ENCODE results near the gene LYST.
"Not testable (repeated sequence)": the region's sequence is repeated elsewhere in the genome, so short reads cannot be mapped to it uniquely, and the experiment has no call there.

The LYST gene

DNA sequence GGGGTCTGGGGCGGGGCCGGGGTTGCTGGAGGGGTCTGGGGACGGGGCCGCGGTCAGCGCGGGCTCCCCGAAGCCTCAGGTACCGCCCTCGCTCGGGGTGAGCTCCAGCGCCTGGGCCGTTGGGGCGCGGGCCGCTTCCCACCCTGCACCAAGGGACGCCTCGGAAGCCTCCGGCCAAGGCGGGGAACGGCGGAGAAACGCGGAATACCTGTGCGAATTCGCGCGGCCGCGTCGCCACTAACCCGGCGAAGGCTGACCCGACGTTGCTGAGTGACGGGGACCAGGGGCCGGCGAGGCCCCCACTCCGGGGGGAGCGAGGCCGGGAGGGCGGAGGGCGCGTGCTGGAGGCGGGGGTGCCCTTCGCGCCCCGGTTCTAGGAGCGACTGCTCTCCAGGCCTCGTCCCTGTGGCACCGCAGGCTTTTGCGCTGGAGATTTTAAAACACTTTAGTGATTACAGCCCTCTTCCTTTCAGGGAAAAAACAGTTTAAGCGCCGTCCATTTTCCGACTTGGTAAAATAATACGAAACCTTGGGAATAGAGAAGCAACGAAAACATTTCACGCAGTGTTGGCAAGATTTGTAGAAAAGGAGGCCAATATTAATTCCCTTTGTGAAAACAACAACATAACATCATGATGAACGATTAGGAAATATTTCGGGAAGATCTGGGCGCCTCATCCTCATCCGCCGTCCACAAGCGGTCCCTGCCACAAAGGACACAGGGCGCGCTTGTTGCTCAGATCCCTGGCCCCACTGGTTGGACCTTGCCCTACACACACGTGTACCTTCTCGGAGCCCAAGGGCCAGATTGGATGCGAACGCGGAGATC lies 216.2 kb downstream of the LYST start:
- peak; percentile 47 to 67 for DNase-seq

DNA sequence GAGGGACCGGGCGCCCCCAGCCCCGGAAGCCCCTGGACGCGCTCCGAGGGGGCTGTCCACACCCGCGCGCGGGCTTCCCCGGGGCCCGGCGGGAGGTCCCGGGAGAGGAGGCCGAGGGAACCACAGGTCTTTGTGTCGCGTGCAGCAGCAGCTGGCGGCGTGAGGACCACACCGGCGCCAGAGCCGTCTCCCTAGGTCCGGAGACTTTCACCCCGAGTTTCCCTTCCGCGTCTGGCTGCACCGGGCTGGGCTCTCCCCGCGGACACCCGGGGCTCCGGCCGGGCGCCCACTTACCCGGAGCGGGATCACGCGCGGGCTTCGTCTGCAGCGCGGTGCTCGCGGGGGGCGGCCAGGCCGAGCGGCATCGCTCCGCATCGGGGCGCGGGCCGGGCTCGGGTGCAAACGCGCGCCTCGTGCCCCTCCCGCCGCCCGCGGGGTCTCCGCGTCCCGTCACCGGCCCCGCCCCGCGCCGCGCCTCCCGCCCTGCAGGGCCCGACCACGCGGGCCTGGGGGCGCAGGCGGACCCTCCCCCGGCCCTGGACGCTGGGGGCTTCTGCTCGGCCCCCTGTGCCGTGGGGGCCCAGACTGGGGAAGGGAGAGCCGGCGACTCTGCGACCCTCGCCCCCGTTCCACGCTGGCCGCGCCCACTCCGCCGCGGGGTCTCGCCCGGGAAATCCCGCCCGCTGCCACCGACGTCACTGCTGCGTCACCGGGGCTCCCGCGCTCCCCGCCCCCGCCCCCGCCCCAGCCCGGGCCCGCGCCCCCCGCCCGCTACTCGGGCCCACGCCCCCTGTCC lies 217.1 kb downstream of the LYST start, which contains the start of gene GNG4:
Gene GNG4, minus strand, starts transcription at position 417 of the 796 bp plus-strand sequence. CDS start 65,946 bp downstream, outside the sequence.
- DNase-seq = peak; percentile 28 to 51

DNA sequence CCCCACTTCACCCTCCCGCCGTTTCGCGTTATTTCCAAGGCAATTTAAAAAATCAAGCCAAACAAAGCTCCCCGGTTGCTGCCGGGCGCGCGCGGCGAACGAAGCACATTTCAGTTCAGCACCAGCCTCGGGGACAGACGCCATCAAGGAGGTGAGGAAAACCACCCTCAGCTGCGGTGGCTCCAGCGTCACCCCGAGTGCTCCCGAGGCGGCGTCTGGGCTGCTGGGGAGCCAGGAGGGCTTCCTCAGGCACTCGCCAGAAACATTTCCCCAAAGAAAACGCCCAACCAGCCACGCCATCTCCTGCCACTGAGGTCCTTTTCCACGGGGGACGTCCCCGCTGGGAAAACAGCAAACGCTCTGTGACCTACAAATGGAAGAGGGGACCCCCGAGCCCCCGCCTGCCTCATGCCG lies 217.7 kb downstream of the LYST start:
- peak in 1 of 2 experiments; percentile 27 for DNase-seq

DNA sequence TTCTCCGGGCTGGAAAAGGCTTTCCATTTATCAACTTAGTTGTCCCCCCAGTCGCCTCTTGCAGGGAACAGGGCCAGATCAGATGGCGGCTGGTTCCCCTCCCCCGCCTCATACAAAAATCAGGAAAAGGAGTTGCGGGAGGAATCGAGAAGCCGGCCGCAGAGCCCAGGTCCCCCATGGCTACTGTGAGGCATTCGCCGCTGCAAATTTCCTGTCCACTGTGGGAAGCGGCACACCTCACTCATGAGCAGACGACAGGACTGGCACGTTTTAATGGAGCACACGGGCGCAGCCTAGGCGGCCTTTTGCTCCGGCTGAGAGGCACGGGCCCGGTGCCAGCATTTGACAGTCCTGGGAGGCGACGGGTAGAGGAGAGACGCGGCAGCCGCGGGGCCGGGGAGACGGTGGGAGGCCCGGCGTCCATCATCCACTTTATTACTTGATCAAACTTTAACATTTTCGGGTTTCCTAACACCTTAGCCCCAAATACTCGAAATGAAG lies 218.2 kb downstream of the LYST start:
- DNase-seq = peak; percentile 62 to 81

DNA sequence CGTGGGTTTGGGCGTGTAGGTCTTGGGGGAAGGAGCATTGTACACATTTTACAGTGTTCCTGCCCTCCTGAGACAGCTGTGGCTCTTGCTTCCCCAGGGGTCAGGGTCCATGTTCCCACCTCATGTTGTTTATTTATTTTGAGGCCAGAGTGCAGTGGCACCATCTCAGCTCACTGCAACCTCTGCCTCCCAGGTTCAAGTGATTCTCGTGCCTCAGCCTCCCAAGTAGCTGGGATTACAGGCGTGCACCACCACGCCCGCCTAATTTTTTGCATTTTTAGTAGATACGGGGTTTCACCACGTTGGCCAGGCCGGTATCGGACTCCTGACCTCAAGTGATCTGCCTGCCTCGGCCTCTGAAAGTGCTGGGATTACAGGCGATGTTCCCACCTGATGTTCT lies 219.2 kb downstream of the LYST start:
- not testable (repeated sequence) for DNase-seq

DNA sequence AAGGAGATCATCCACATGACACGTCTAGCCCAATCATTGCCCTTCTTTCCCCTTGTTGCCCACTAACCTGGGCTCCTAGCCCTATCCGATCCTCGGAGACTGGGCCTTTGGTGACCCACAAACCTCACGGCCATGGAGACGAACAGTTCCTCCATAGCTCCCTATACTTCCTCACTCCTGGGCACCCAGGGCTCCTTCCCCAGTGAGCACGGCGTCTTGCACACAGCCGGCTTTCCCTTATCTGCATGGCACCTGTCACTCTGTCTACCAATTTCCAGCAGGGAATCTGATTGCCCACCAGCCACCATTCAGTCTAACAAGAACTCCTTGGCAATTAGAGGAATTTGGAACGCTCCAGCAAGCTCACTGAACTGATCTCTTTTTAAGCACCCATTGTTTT lies 220.2 kb downstream of the LYST start:
- DNase-seq = no peak

DNA sequence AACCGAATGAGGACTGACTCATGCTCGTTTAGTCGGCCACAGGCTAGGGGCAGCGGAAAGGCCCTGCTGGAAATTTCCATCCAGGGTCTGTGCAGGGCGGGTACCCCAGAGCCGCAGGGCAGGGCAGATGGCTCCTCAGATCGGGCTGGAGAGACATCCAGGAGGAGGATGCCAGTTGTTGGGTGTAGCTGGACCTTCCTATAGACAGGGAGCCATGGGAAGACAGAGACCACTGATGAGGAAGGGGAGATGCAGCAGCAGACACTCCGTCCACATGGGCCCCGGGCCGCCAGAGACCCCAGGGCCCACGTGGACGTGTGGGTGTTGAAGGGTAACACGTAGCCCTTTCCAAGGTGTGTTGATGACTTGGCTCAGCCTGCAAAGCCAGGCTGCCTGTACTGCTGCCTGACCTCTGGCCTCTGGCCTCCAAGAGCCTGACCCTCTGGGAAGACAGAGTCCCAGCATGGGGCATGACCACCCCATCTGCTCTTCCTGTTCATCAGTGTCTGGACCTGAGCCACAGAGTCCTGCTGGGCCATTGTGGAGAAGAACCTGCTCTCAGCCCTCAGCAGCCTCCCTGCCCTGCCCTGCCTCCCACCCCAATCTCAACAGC lies 221.9 kb downstream of the LYST start:
- DNase-seq = no peak

DNA sequence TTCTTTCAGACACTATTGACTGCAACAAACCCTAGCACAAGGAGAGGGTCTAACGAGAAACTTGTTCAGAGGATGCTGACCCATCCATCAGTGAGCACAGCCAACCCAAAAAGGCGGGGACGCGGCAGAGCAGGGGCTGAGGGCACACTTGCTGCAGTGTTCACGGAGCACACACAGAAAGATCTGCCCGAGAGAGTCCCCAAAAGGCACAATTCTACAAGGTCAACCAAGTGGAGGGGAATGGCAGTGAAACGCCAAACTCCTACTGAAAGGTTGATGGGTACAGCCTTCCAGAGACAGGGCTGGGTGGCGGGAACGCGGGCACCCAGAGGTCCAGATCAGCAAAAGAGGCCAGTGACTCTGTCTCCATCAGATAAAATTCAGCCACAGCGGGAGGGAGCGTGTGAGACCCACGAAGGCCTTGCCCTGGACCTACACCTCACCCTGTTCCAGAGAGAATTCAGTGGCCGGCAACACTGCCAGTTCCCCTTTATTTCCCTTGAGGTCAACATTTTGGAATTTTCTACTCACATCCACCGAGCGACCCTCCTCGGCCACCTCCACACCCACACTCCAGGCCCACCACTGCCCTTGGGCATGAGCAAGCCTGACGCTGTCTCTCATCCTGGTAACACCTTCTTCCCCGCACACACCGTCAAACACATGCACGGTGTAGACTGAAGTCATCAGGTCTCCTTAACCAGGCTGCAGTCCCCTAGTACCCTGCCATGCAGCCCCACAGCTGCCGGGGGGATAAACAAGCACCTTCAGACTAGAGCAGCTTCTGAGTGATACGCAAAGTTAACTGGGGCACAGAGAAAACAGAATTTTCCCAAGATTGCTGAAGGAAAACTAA lies 222.6 kb downstream of the LYST start:
- DNase-seq = no peak

DNA sequence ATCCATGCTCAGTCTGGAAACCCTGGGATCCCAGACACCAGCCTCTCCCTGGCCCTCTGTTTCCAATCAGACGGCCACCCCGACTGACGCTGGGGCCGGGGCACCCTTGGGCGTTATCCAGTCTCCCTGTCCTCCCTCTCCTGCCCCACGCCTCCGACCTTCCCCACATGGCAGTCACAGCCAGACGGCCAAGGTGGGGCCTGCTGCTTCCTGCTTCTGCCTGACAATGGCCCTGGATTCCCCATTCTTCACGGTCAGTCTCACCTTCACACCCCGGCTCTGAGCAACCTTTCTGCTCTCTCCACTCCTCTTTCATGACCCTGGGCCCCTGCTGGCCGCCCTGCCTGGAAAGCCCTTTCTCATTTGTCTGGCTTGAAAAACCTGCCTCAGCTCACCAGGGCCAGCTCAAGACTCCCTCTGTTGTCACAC lies 223.7 kb downstream of the LYST start:
- DNase-seq = peak in 1 of 2 experiments; percentile 14

DNA sequence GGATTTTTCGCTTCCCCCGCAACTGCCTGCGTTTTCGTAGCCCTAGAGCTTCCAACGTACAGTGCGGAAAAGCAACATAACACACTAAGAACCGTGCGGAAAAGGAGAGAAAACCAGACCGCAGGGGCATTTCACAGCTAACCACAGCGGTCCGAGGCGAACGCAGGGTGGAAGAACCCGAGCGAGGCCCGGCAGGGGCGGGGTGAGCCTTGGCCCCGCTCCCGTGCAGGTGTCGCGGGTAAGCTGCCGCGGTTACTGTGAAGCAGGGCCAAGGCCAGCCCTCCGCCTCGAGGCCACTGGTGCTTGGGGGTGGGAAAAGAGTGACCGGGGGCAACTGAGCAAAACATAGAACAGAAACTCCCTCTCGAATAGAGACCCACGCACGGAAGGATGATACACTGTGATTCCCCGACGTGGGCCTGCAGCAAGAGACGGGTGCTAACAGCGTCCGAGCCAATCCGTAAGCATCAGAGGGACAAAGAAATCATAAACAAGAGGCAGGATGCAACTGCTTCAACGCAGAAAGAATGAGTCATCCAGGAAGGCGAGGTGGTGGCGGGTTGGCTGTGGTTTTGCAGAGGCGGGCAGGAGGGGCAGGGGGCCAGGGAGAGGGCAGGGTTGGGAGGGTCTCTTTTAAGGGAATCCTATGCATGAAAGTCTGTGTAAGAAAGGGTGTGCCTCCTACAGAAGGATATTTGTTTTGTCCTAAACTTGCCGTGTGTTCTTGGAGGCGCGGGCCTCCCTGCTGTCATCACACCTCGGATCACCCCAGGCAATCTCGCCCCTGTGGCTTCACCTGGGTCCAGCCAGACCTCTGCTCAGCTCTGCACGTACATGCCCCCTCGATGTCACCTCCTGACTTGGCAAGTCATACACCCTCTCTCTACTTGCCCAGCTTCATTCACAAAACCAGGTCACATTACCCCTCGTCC lies 224.4 kb downstream of the LYST start:
- DNase-seq = peak; percentile 71 to 78

DNA sequence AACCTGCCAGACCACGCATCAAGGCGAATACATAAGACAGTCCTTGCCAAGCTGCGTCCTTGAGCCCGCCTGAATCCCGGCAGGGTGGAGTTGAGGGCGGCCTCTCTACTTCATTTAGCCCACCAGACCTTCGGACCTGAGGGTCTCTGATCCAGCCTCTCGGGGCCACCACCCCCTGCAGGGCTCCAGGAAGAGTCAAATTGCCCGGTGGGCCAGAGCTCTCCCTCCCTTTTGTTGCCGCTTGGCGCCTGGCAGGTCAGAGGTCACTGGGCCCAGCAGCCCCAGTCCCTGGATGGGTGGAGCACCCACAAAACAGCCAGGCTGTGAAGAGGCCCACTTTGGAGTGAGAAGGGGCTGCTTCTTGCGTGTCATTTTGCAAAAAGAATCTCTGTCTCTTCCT lies 226.1 kb downstream of the LYST start:
- no peak for DNase-seq

DNA sequence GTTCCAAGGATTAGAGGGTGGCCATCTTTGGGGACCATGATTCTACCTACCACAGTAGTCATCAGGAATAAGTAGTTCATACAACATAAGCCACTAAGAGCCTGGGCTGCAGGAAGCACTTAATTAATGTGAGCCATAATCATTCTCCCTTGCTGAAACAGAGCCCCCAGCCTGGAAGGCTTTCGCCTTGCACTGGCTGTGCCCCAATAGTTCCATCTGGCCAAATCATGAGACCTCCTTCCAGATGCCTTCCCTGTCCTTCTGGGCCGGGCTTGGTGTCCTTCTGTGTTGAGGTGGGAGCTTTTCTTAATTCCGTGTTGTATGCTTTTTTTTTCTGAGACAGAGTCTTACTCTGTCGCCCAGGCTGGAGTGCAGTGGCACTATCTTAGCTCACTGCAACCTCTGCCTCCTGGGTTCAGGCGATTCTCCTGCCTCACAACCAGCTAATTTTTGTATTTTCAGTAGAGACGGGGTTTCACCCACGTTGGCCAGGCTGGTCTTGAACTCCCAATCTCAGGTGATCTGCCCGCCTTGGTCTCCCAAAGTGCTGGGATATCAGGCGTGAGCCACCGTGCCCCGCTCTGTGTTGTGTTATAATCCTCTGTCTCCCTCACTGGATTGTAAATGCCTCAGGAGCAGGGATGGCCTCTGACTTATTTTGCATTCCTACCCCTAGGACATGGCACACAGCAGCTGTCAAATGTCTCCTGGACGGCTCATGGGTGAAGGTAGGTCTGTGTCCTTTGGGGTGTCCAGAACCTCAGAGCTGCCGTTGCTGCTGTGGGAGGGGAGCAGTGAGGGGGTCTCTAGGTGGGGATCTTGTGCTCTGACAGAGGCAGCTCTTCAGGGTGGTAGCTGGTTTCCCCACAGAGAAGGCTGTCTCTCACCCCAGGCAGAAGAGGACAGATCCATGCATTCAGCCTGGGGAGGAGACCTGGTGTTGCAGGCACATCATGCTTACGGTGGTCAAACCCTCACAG lies 227.2 kb downstream of the LYST start:
- no peak for DNase-seq

DNA sequence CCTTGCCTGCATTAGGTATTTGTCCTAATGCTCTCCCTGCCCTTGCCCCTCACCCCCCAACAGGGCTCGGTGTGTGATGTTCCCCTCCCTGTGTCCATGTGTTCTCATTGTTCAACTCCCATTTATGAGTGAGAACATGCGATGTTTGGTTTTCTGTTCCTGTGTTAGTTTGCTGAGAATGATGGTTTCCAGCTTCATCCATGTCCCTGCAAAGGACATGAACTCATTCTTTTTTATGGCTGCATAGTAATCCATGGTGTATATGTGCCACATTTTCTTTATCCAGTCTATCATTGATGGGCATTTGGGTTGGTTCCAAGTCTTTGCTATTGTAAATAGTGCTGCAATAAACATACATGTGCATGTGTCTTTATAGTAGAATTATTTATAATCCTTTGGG lies 228.1 kb downstream of the LYST start:
- not testable (repeated sequence) for DNase-seq

DNA sequence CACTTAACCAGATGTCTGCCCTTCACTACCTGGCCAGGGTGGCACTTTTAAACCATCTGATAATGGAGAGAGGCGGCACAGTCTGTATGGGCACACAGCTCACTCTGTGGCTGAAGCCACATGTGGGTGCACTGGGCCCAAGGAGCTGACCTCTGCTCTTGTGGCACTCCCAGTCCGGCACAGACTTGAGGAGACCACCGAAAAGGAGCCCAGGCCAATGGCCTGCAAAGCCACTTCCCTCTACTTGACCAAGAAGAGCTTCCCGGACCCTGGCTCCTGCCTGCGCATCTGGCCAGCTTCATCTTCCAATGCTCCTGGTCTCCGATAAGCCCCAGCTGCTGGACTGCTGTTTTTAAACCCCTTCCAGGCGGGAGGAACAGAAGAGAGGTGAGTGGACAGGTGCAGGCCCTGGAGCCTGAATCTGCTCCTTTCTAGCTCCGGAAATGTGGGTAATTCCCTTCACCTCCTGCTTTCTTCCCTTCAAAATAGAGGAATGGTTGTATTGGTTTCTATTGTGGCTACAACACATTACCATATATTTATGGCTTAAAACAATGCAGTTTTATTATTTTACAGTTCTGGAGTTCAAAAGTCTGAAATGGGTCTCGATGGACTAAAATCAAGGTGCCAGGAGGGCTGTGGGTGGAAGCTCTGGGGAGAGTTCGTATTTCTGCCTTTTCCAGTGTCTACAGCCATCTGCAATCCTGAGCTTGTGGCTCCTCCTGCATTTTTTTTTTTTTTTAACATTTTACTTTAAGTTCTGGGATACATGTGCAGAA lies 228.8 kb downstream of the LYST start:
- DNase-seq = no peak

DNA sequence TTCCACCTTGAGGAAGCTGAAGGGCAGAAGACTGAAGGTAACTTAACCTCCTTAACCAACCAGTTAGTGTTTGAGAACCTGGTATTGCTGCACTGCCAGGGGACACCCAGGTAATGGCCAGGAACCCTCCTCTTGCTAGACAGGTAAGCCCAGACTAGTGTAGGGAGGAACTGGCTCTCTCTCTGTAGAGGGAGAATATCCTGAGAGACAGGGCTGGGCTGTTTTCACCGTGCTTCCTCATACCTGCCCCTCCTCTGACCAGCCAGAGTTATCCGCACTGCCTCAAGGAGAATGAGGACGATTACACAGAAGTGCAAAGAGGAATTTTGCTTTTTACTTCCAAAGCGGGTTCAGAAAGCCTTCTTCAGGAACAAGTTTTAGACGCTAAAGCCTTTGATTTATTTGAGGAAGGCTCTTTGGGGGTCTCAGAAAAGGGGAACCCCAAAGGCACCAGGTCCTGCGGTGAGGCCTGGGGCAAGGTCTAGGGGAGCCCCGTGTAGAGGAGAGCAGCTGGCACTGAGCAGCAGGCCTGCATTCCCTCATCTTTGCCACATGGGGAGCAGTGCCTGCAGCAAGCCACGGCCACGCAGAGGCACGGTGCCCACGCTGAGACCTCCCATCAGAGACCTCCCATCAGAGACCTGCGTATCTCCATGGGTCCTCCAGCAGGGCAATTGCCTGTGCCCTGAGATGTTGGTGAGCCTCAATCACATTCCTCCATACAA lies 230.6 kb downstream of the LYST start:
- no peak for DNase-seq

DNA sequence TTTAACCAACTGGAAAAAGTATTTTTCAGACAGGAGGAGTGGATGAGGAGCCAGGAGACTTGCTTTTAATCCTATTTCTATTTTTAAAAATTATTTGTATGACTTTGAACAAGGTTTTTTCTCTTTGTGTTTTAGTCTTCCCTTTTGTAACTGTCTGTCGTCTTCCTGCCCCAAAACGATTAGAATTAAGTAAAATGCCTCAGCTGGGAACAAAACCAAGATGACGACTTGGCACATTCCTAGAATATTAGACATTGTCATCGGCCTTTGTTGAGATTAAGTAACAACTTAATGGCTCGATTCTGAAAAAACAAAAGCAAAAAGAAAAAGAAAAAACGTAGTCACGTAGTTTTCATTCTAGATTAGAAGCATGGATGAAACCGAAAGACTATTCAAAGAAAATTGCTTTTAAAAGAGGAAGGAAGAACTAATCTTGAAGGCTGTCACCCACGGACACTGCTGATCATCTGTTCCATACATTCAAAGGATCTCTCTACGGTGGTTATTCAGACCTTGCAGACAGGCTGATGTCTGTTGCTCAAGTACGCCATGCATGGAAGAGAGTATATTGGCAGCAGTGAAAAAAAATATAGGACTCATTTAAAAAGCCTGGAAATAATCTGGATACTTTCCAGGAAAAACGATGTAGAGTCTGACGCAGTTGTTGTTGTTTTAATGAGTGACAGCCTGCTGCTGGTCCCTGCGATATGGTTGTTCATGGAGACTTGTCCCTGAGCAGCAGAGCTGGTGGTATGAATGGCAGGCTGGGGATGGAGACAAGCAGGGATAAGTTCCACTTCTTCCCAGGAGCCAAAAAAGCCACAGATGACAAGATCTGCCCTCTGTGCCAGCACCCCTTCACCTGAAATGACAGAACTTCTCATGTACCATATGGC lies 234.0 kb downstream of the LYST start:
- DNase-seq = no peak

DNA sequence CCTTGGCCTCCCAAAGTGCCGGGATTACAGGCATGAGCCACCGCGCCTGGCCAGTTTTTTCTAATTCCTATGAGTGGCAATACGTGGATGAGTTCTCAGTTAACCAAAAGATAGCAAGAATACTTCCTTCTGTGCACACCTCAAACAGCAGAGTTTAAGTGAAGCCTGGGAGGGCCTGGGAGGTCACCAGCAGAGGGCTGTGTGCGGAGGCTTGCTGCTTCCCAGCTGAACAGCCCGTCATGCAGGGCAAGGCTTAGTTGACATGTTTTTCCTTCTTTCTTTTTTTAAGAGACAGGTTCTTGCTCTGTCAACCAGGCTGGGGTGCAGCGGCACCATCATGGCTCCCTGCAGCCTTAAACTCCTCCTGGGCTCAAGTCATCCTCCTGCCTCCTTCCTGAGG lies 234.9 kb downstream of the LYST start:
- DNase-seq = no peak
